GM18861 (cell line): ENCODE results near the gene AHI1.
"Not testable (repeated sequence)": the region's sequence is repeated elsewhere in the genome, so short reads cannot be mapped to it uniquely, and the experiment has no call there.

Source experiments
- ATAC-seq: cut with Tn5 transposase; IDR thresholded peaks from one replicate; pipeline ENCODE4 v1.9.1; 2021; ENCODE audit not compliant: unreplicated experiment

The AHI1 gene

GRCh38 chr6:135506270-135506997 lies 8.9 kb upstream of the AHI1 start:
- peak; percentile 96 for ATAC-seq

- no peak for ATAC-seq
These were observed 8.1 kb upstream of the AHI1 start for GRCh38 chr6:135505648-135506047.

- ATAC-seq, result no peak
These were observed 7.7 kb upstream of the AHI1 start for GRCh38 chr6:135505222-135505621.

DNA sequence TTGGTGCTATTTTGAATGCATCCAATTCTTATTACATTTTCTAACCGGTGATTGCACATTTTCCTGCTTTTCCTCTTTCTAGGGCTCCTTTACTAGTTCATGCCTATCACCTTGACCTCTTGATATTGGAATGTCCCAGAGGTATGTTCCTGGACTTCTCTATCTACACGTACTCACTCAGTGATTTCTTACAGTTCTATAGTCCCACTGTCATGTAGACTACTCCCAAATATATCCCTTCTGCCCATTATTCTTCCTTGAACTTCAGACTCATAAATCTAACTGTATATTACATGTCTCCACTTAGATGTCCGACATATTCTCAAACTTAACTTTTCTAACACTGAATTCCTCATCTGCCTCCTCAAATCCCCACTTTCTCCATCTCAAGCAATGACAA lies 7.2 kb upstream of the AHI1 start:
- ATAC-seq, result no peak

DNA sequence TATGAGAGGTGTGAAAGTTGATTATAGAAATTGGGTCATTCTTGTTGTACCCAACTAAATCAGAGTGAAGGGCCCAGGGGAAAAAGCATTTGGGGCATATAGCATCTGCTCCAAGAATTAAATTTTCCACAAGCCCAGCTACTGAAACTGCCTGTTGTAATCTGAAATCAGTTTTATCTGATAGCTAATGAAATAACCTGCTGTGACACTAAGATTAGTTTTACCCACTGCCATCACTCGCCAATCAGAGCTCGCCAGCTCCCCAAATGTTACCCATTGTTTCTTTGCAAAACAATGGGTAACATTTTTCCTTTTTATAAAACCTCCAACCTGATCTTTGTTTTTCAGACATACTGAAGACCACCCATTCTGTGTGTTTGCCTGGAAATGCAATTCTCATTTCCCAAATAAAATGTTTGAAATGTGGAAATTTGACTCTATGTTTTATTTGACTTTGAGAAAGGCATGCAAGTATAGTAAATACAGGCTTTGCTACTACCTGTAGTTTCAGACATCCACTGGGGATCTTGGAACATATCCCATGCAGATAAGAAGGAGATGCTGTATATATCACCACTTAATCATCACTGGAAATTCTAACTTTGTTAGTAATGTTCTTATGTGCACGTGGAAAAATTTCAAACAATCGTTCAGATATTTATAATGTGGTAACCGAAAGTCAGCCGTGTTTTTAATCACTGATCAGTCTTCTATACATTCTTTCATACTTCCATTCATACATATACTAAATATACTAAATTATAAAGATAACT lies 6.3 kb upstream of the AHI1 start:
- no peak for ATAC-seq

GRCh38 chr6:135499441-135500340 lies 2.2 kb upstream of the AHI1 start:
- no peak for ATAC-seq

- ATAC-seq, result peak; percentile 25
These were observed 773 bp upstream of the AHI1 start for GRCh38 chr6:135498185-135498841.

DNA sequence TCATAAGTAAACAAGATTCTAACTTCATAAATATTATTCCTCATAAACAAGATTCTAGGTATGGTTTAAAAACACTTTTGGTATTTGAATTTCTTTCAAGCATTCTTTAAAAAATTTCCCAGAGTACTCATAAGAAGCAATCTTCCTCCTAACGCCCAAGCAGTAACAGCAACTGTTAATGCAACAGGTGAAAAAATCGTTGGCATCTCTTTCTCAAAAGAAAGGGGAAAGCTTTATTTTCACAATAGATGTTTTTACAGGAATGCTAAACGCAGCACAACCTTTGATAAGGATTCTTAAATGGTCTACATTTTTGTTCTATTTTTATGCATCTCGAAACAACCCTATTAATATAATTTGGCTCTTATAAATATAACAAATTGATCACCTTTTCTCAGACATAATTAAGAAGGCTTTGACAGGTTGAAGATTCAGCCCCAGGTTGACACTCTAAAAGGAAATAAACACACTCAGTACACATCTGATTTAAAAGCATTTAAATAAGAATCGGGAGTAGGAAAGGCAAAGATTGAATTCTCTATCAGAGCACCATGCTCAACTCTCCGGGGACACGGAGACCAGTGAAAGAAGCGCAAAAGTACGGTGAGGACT lies 634 bp downstream of the AHI1 start:
- ATAC-seq, result no peak

- no peak for ATAC-seq
These were observed 4.2 kb downstream of the AHI1 start for GRCh38 chr6:135493218-135493961.

DNA sequence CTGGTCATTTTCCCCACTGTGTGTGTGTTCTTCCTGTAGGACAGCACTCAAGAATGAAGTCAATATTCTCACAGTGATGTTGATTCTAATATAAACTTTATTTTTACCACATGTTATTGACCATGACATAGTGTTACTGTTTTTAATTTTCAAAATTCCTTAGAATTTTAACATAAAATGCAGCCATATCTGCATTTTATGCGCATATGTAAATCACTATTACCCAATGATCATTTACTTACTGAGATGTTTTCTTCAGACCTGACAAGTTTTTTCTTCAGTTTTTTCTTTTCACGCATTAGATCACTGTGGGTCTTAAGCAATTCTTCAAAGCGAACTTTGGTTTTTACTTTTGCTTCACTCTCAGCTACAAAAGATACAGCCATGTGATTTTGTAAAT lies 7.2 kb downstream of the AHI1 start:
- no peak for ATAC-seq

DNA sequence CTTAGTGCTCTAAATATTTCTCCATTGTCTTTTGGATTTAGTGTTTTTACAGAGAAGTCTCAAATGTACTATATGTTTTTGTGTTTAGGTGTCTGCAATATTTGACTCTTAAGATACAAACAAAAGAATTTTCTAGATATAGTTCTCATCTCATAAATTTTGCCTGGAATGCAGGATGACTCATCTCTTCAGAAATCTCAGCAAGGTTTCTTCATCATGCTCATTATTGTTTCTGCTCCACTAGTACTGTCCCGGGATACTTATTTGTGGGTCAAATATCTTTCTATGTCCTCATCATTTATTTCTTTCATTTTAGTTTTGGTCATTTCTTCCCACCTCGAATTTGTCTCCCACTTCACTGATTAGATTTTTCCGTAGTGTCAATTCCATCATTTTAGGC lies 9.5 kb downstream of the AHI1 start:
- no peak for ATAC-seq

- ATAC-seq, result not testable (repeated sequence)
These were observed 13.6 kb downstream of the AHI1 start for GRCh38 chr6:135483903-135484302.

- ATAC-seq, result no peak
These were observed 15.7 kb downstream of the AHI1 start for GRCh38 chr6:135481783-135482369.

- no peak for ATAC-seq
These were observed 17.9 kb downstream of the AHI1 start for GRCh38 chr6:135479601-135480000.

DNA sequence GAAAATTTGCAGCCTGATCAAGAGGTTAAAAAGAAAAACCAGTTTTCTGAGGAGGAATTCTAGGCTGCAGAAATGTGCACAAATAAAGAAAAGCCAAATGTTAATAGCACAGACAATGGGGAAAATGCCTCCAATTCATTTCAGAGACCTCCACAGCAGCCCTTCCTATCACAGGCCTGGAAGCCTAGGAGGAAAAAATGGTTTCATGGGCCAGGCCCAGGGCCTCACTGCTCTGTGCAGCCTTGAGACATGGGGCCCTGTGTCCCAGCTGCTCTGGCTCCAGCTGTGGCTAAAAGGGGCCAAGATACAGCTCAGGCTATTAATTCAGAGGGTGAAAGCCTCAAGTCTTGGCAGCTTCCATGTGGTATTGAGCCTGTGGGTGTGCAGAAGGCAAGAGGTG lies 18.9 kb downstream of the AHI1 start:
- ATAC-seq, result no peak

- ATAC-seq, result no peak
These were observed 22.2 kb downstream of the AHI1 start for GRCh38 chr6:135475292-135475886.

- no peak for ATAC-seq
These were observed 23.2 kb downstream of the AHI1 start for GRCh38 chr6:135474362-135474761.

DNA sequence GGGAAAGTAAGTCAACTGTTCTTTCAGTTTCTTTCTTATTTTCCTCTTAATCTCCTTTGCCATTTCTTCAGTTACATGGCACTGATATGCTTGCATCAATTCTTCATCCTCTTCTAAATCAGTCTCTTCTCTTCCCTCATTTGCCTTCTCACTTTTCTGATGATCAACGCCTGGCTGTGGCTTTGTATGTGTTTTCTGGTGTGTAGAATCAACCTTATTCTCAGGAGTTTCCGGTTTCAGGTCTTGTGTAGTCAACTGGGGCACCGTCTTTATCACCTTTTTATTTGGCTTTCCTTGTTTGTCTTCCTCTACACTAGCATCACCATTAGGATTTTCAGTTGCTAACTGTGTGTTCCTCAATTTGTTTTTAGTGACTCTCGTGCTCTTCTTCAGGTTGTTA lies 31.6 kb downstream of the AHI1 start:
- no peak for ATAC-seq

GRCh38 chr6:135465307-135465706 lies 32.2 kb downstream of the AHI1 start:
- ATAC-seq, result peak; percentile 85
